Gastroesophageal sphincter (tissue), 4 donors: ENCODE data around the gene ODAD4. TPM values are rescaled to one million over a fixed set of nuclear protein-coding genes. Genes with fewer than 3 reads are reported as not detected.

Experiments
- ATAC-seq: fragments of 150-250 bp; one replicate; pipeline ENCODE4 v1.9.1; 2016; ENCODE audit warnings: mild to moderate bottlenecking, moderate library complexity
- H3K27ac ChIP-seq, 4 donors: fragments of 200-600 bp; sonication (generic) in 3 of 4; 1 replicate in 3 of 4; 2 replicates in 1 of 4; pipeline ENCODE4 v1.5.1; 2016 to 2019
- H3K27me3 ChIP-seq: fragments of 200-600 bp; sonication (generic); one replicate; pipeline ENCODE4 v1.5.1; 2019
- H3K36me3 ChIP-seq, 2 donors: fragments of 200-600 bp; sonication (generic); one replicate each; pipeline ENCODE4 v1.5.1; 2019; ENCODE audit warnings: control low read depth in 1 of 2
- H3K4me1 ChIP-seq, 3 donors: fragments of 200-600 bp; sonication (generic); 1 replicate in 2 of 3; 2 replicates in 1 of 3; pipeline ENCODE4 v1.5.1; 2016 to 2019; ENCODE audit warnings: control low read depth in 2 of 3
- H3K4me3 ChIP-seq, 2 donors: fragments of 200-600 bp; sonication (generic); one replicate each; pipeline ENCODE4 v1.5.1; 2019; ENCODE audit warnings: mild to moderate bottlenecking in 1 of 2, moderate library complexity in 1 of 2
- H3K9me3 ChIP-seq, 3 donors: fragments of 200-600 bp; sonication (generic); one replicate each; pipeline ENCODE4 v1.5.1; 2017 to 2019; ENCODE audit warnings: control low read depth in 2 of 3
- CTCF ChIP-seq, 4 experiments: fragments of 200-600 bp in 2 of 4; fragments of 450-650 bp in 2 of 4; sonication (generic) in 1 of 4; IDR thresholded peaks; one replicate each; pipeline ENCODE4 v1.5.1; 2017 to 2019; ENCODE audit warnings: antibody characterized with exemption in 4 of 4, mild to moderate bottlenecking in 2 of 4, moderate library complexity in 2 of 4
- EP300 ChIP-seq: sonication (generic); formaldehyde crosslinking; IDR thresholded peaks from one replicate; pipeline ENCODE4 v1.6.1; 2017; ENCODE audit warnings: antibody characterized with exemption, mild to moderate bottlenecking
- POLR2A ChIP-seq, 2 donors: fragments of 450-650 bp; IDR thresholded peaks; one replicate each; pipeline ENCODE4 v1.6.1; 2017; ENCODE audit warnings: antibody characterized with exemption in 2 of 2, mild to moderate bottlenecking in 2 of 2, moderate library complexity in 1 of 2
- POLR2AphosphoS5 ChIP-seq: sonication (generic); formaldehyde crosslinking; IDR thresholded peaks from one replicate; pipeline ENCODE4 v1.6.1; 2017; ENCODE audit warnings: antibody characterized with exemption
- WGBS, 2 donors: methylation state at CpG; one replicate each; pipeline ENCODE4 v1.1.5; 2018; ENCODE audit warnings: low coverage in 1 of 2; 5-methylcytosine and 5-hydroxymethylcytosine counted together
- total RNA-seq, 4 donors: library from RNA; depleted of rRNA; stranded (reverse); fragments of >200 nt; gene quantifications; one replicate each; pipeline ENCODE4 v1.1.0, GENCODE V29; 2016

Gene ODAD4
- total RNA-seq, 4 donors from 2014 or later: 0.19 to 2.2 (median 0.60) TPM

GRCh38 chr17:41912925-41913324, 17.5 kb upstream of the ODAD4 start:
- Histone ChIP-seq H3K27ac (no peak overlapping the region), H3K4me3 (no peak overlapping the region), H3K36me3 (peaks cover 0 to 59% of the 10 kb centered on the region in 2 donors), H3K4me1 (peaks cover 0 to 43% (median 16%) of the 10 kb centered on the region in 3 donors), H3K27me3 (no peaks in the 10 kb centered on the region), H3K9me3 (no peaks in the 10 kb centered on the region)
- TF ChIP-seq POLR2AphosphoS5 (no peak), CTCF (IDR thresholded peaks at IDR 0.05) (no peak), EP300 (no peak), POLR2A (IDR thresholded peaks at IDR 0.05) (no peak)
- ATAC-seq: no peak
- 71 to 73% methylated on average over 1 of the region's 1 CpG for WGBS, 2 donors

GRCh38 chr17:41913798-41914197, 16.6 kb upstream of the ODAD4 start:
- 74% methylated on average over 2 of the region's 4 CpGs; no CpG with 5 or more reads in 1 of the 2 donors for WGBS, 2 donors
- TF ChIP-seq POLR2AphosphoS5: no peak
- TF ChIP-seq EP300: no peak
- no peak for TF ChIP-seq CTCF (IDR thresholded peaks at IDR 0.05)
- TF ChIP-seq POLR2A (IDR thresholded peaks at IDR 0.05): no peak
- Histone ChIP-seq H3K4me1 (peaks cover 0 to 46% (median 16%) of the 10 kb centered on the region in 3 donors), H3K27me3 (no peaks in the 10 kb centered on the region), H3K27ac (no peak overlapping the region), H3K36me3 (peaks cover 0 to 50% of the 10 kb centered on the region in 2 donors), H3K9me3 (no peaks in the 10 kb centered on the region), H3K4me3 (no peak overlapping the region)
- ATAC-seq: no peak

GRCh38 chr17:41914358-41914766, 16.1 kb upstream of the ODAD4 start:
- Histone ChIP-seq H3K27ac (no peak overlapping the region), H3K4me1 (peaks cover 0 to 48% (median 17%) of the 10 kb centered on the region in 3 donors), H3K4me3 (no peak overlapping the region), H3K36me3 (peaks cover 0 to 44% of the 10 kb centered on the region in 2 donors), H3K27me3 (no peaks in the 10 kb centered on the region), H3K9me3 (no peaks in the 10 kb centered on the region)
- no peak for TF ChIP-seq POLR2AphosphoS5
- TF ChIP-seq CTCF (IDR thresholded peaks at IDR 0.05): no peak
- no peak for TF ChIP-seq POLR2A (IDR thresholded peaks at IDR 0.05)
- no peak for TF ChIP-seq EP300
- no peak for ATAC-seq
- 76% methylated on average over 2 of the region's 6 CpGs; no CpG with 5 or more reads in 1 of the 2 donors for WGBS, 2 donors

- WGBS, 2 donors: 69 to 81% methylated on average over 3 of the region's 5 CpGs
- TF ChIP-seq POLR2A (IDR thresholded peaks at IDR 0.05) (no peak), POLR2AphosphoS5 (no peak), EP300 (no peak), CTCF (IDR thresholded peaks at IDR 0.05) (no peak)
- H3K36me3 ChIP-seq: peaks cover 0 to 38% of the 10 kb centered on the region in 2 donors
- H3K27ac ChIP-seq: no peak overlapping the region
- H3K4me1 ChIP-seq: peaks cover 0 to 54% (median 22%) of the 10 kb centered on the region in 3 donors
- no peak for ATAC-seq
- no peaks in the 10 kb centered on the region for H3K27me3 ChIP-seq
- no peaks in the 10 kb centered on the region for H3K9me3 ChIP-seq
- H3K4me3 ChIP-seq: no peak overlapping the region
Measured at GRCh38 chr17:41915020-41915419, 15.4 kb upstream of the ODAD4 start.

GRCh38 chr17:41915566-41915965, 14.9 kb upstream of the ODAD4 start:
- Histone ChIP-seq H3K36me3 (peaks cover 0 to 32% of the 10 kb centered on the region in 2 donors), H3K9me3 (no peaks in the 10 kb centered on the region), H3K27ac (no peak overlapping the region), H3K4me1 (peaks cover 0 to 54% (median 22%) of the 10 kb centered on the region in 3 donors), H3K4me3 (no peak overlapping the region), H3K27me3 (no peaks in the 10 kb centered on the region)
- ATAC-seq: no peak
- TF ChIP-seq CTCF (IDR thresholded peaks at IDR 0.05): no peak
- no peak for TF ChIP-seq EP300
- no peak for TF ChIP-seq POLR2AphosphoS5
- TF ChIP-seq POLR2A (IDR thresholded peaks at IDR 0.05): no peak
- 80% methylated on average over 2 of the region's 2 CpGs; no CpG with 5 or more reads in 1 of the 2 donors for WGBS, 2 donors
